GM12878 (cell line): ENCODE measurements around the gene AKAP17A. TPM values are rescaled to one million over a fixed set of nuclear protein-coding genes. Genes with fewer than 3 reads are reported as not detected.

Experiments used
- EED ChIP-seq: sonication (generic); IDR thresholded peaks from 2 replicates; pipeline ENCODE4 v1.6.1; 2016; ENCODE audit warnings: antibody characterized with exemption, low read depth
- IRF4 ChIP-seq: IDR thresholded peaks from 2 replicates; pipeline ENCODE4 v1.6.1; 2011; ENCODE audit warnings: low read depth, low read length
- SMAD1 ChIP-seq: fragments of 450-650 bp; IDR thresholded peaks from 2 replicates; pipeline ENCODE4 v1.6.1; 2018; ENCODE audit warnings: mild to moderate bottlenecking, low read depth; ENCODE audit not compliant: partially characterized antibody
- polyA plus RNA-seq, 11 experiments: library from polyadenylated mRNA; depleted of rRNA in 4 of 11; unstranded in 6 of 11; stranded (reverse) in 5 of 11; fragments of >200 nt; fragmentation: Nextera tagmentation in 4 of 11; fragmentation: Illumina TruSeq in 1 of 11; extraction: Ambion mirVana in 4 of 11; extraction: Trizol in 1 of 11; gene quantifications; 1 replicate in 1 of 11; 2 replicates in 10 of 11; pipeline versions ENCODE4 v1.2.1 to v1.2.3, GENCODE V29; 2011 to 2016; ENCODE audit warnings: inconsistent platforms in 2 of 11, missing spikeins in 2 of 11, low read depth in 1 of 11
- total RNA-seq, 4 experiments: library from RNA; depleted of rRNA in 3 of 4; stranded (reverse); fragments of >200 nt in 3 of 4; fragmentation: Illumina TruSeq in 1 of 4; extraction: Trizol in 1 of 4; gene quantifications; 2 replicates each; pipeline versions ENCODE4 v1.2.1 to v1.2.3, GENCODE V29; 2013 to 2021
- TF ChIP-seq, protein P1 (sequence below): fragments of 450-650 bp; IDR thresholded peaks from 2 replicates; pipeline ENCODE4 v1.6.1; 2017; ENCODE audit warnings: mild to moderate bottlenecking, moderate library complexity
- TF ChIP-seq, protein P2 (sequence below): fragments of 450-650 bp; conservative IDR thresholded peaks from 2 replicates; pipeline ENCODE4 v1.6.1; 2017; ENCODE audit warnings: mild to moderate bottlenecking, moderate library complexity

The AKAP17A gene
- total and polyA plus RNA-seq, 10 of the 15 experiments (the other 5 are each of a cell fraction or from before 2014, with no cell fraction given): 3.0 to 55.8 (median 25.5) TPM

DNA sequence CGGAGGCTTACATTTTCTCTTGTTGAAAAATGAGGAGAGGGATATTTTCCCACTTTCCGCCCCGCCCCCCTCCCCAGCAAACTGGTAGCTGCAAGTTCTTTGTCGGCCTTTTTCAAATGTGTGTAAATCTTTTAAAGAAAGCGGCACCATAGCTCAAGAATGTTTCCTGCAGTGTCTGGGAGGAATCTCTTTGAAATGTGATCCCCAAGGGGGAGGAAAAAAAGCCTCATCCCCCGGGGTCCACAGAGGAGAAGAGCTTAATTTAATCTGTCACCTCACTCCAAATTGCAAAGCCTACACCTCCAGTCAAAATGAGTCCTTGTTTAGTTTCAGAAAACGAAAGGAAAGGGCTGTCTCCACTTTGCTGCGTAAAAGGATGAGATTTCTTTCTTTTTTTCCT lies 58.2 kb downstream of the AKAP17A start (continued):
- TF ChIP-seq, protein P1, sequence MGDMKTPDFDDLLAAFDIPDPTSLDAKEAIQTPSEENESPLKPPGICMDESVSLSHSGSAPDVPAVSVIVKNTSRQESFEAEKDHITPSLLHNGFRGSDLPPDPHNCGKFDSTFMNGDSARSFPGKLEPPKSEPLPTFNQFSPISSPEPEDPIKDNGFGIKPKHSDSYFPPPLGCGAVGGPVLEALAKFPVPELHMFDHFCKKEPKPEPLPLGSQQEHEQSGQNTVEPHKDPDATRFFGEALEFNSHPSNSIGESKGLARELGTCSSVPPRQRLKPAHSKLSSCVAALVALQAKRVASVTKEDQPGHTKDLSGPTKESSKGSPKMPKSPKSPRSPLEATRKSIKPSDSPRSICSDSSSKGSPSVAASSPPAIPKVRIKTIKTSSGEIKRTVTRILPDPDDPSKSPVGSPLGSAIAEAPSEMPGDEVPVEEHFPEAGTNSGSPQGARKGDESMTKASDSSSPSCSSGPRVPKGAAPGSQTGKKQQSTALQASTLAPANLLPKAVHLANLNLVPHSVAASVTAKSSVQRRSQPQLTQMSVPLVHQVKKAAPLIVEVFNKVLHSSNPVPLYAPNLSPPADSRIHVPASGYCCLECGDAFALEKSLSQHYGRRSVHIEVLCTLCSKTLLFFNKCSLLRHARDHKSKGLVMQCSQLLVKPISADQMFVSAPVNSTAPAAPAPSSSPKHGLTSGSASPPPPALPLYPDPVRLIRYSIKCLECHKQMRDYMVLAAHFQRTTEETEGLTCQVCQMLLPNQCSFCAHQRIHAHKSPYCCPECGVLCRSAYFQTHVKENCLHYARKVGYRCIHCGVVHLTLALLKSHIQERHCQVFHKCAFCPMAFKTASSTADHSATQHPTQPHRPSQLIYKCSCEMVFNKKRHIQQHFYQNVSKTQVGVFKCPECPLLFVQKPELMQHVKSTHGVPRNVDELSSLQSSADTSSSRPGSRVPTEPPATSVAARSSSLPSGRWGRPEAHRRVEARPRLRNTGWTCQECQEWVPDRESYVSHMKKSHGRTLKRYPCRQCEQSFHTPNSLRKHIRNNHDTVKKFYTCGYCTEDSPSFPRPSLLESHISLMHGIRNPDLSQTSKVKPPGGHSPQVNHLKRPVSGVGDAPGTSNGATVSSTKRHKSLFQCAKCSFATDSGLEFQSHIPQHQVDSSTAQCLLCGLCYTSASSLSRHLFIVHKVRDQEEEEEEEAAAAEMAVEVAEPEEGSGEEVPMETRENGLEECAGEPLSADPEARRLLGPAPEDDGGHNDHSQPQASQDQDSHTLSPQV: no peak
- TF ChIP-seq IRF4 (no peak), SMAD1 (no peak), EED (no peak)
- TF ChIP-seq, protein P2, sequence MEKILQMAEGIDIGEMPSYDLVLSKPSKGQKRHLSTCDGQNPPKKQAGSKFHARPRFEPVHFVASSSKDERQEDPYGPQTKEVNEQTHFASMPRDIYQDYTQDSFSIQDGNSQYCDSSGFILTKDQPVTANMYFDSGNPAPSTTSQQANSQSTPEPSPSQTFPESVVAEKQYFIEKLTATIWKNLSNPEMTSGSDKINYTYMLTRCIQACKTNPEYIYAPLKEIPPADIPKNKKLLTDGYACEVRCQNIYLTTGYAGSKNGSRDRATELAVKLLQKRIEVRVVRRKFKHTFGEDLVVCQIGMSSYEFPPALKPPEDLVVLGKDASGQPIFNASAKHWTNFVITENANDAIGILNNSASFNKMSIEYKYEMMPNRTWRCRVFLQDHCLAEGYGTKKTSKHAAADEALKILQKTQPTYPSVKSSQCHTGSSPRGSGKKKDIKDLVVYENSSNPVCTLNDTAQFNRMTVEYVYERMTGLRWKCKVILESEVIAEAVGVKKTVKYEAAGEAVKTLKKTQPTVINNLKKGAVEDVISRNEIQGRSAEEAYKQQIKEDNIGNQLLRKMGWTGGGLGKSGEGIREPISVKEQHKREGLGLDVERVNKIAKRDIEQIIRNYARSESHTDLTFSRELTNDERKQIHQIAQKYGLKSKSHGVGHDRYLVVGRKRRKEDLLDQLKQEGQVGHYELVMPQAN: no peak
- TF ChIP-seq, all 136 proteins: peak for 0

Other genes with a start within 250 kb of the AKAP17A start
- 225 and 293 TPM in 2 replicates for gene SLC25A6, start 199.5 kb upstream of the AKAP17A start, total RNA-seq (2014; rRNA removed)
- 261 and 287 TPM in 2 replicates for gene SLC25A6, start 199.5 kb upstream of the AKAP17A start, total RNA-seq (2014; rRNA removed; fragmentation: Illumina TruSeq; extraction: Trizol)
- gene SLC25A6, start 199.5 kb upstream of the AKAP17A start, total RNA-seq (2021): 632 and 654 TPM in 2 replicates
- 157 and 352 TPM in 2 replicates for gene SLC25A6, start 199.5 kb upstream of the AKAP17A start, polyA plus RNA-seq (2011; rRNA removed)
- 34.2 and 187 TPM in 2 replicates for gene SLC25A6, start 199.5 kb upstream of the AKAP17A start, polyA plus RNA-seq (2014; fragmentation: Illumina TruSeq; extraction: Trizol)
- gene SLC25A6, start 199.5 kb upstream of the AKAP17A start, polyA plus RNA-seq (2014; fragmentation: Nextera tagmentation; extraction: Ambion mirVana): 100 to 1,000 TPM in 1 of 2 experiments, 10 to 100 TPM in 1; 61.9 to 127 TPM
- 642 and 753 TPM in 2 replicates for gene SLC25A6, start 199.5 kb upstream of the AKAP17A start, polyA plus RNA-seq (2014; rRNA removed)
- 100 to 1,000 TPM; 447 to 454 TPM for gene SLC25A6, start 199.5 kb upstream of the AKAP17A start, polyA plus RNA-seq (2016; fragmentation: Nextera tagmentation; extraction: Ambion mirVana)
- 21.7 and 32.2 TPM in 2 replicates for gene ASMTL, start 138.7 kb upstream of the AKAP17A start, total RNA-seq (2014; rRNA removed)
- gene ASMTL, start 138.7 kb upstream of the AKAP17A start, total RNA-seq (2014; rRNA removed; fragmentation: Illumina TruSeq; extraction: Trizol): 15.5 and 18.1 TPM in 2 replicates
- 46.6 and 46.8 TPM in 2 replicates for gene ASMTL, start 138.7 kb upstream of the AKAP17A start, total RNA-seq (2021)
- 24.5 and 51.9 TPM in 2 replicates for gene ASMTL, start 138.7 kb upstream of the AKAP17A start, polyA plus RNA-seq (2011; rRNA removed)
- 8.5 and 14.3 TPM in 2 replicates for gene ASMTL, start 138.7 kb upstream of the AKAP17A start, polyA plus RNA-seq (2014; fragmentation: Illumina TruSeq; extraction: Trizol)
- gene ASMTL, start 138.7 kb upstream of the AKAP17A start, polyA plus RNA-seq (2014; fragmentation: Nextera tagmentation; extraction: Ambion mirVana): 1 to 10 TPM; 1.6 to 3.8 TPM
- 44.6 and 48.4 TPM in 2 replicates for gene ASMTL, start 138.7 kb upstream of the AKAP17A start, polyA plus RNA-seq (2014; rRNA removed)
- gene ASMTL, start 138.7 kb upstream of the AKAP17A start, polyA plus RNA-seq (2016; fragmentation: Nextera tagmentation; extraction: Ambion mirVana): 10 to 100 TPM; 32.1 to 34.4 TPM
- 34.0 and 44.7 TPM in 2 replicates for gene P2RY8, start 54.4 kb upstream of the AKAP17A start, total RNA-seq (2014; rRNA removed)
- gene P2RY8, start 54.4 kb upstream of the AKAP17A start, total RNA-seq (2014; rRNA removed; fragmentation: Illumina TruSeq; extraction: Trizol): 28.8 and 29.7 TPM in 2 replicates
- 61.3 and 61.8 TPM in 2 replicates for gene P2RY8, start 54.4 kb upstream of the AKAP17A start, total RNA-seq (2021)
- gene P2RY8, start 54.4 kb upstream of the AKAP17A start, polyA plus RNA-seq (2011; rRNA removed): 20.4 and 31.1 TPM in 2 replicates
- 27.5 and 30.5 TPM in 2 replicates for gene P2RY8, start 54.4 kb upstream of the AKAP17A start, polyA plus RNA-seq (2014; fragmentation: Illumina TruSeq; extraction: Trizol)
- 1 to 10 TPM; 2.0 to 4.0 TPM for gene P2RY8, start 54.4 kb upstream of the AKAP17A start, polyA plus RNA-seq (2014; fragmentation: Nextera tagmentation; extraction: Ambion mirVana)
- 41.8 and 49.0 TPM in 2 replicates for gene P2RY8, start 54.4 kb upstream of the AKAP17A start, polyA plus RNA-seq (2014; rRNA removed)
- gene P2RY8, start 54.4 kb upstream of the AKAP17A start, polyA plus RNA-seq (2016; fragmentation: Nextera tagmentation; extraction: Ambion mirVana): 10 to 100 TPM; 62.7 to 64.4 TPM
- gene ASMT, start 23.5 kb downstream of the AKAP17A start, total RNA-seq (2014; rRNA removed): not detected in 2 replicates
- gene ASMT, start 23.5 kb downstream of the AKAP17A start, total RNA-seq (2014; rRNA removed; fragmentation: Illumina TruSeq; extraction: Trizol): not detected in 2 replicates
- gene ASMT, start 23.5 kb downstream of the AKAP17A start, total RNA-seq (2021): not detected in 2 replicates
- not detected in 2 replicates for gene ASMT, start 23.5 kb downstream of the AKAP17A start, polyA plus RNA-seq (2011; rRNA removed)
- 0.29 TPM in 1 of 2 replicates, not detected in the other for gene ASMT, start 23.5 kb downstream of the AKAP17A start, polyA plus RNA-seq (2014; fragmentation: Illumina TruSeq; extraction: Trizol)
- gene ASMT, start 23.5 kb downstream of the AKAP17A start, polyA plus RNA-seq (2014; fragmentation: Nextera tagmentation; extraction: Ambion mirVana): under 1 TPM in 1 of 2 experiments, not detected in 1; 0.18 TPM
- 0.09 TPM in 1 of 2 replicates, not detected in the other for gene ASMT, start 23.5 kb downstream of the AKAP17A start, polyA plus RNA-seq (2014; rRNA removed)
- gene ASMT, start 23.5 kb downstream of the AKAP17A start, polyA plus RNA-seq (2016; fragmentation: Nextera tagmentation; extraction: Ambion mirVana): not detected